Central memory CD8-positive, alpha-beta T cell (primary cell): ENCODE data around the gene KMT5B.
A peak's percentile ranks its signal among the peaks of the same experiment; 100 is the strongest.

Source experiments
- ATAC-seq: fragments of 150-1000 bp; cut with Tn5 transposase; replicated peaks from 2 replicates; pipeline ENCODE4 v1.10.0; 2022; ENCODE audit warnings: mild to moderate bottlenecking, moderate FRiP score, moderate number of reproducible peaks; ENCODE audit not compliant: poor library complexity, severe bottlenecking; ENCODE audit errors: extremely low read depth
- DNase-seq, 2 donors: peaks; one replicate each; pipeline ENCODE4 v3.0.0; 2021; ENCODE audit warnings: low spot score in 2 of 2
- H3K27ac Mint-ChIP-seq: one replicate; pipeline ENCODE4 v1.8.0; 2022; ENCODE audit warnings: low read depth, mild to moderate bottlenecking, moderate library complexity, mixed read lengths
- H3K27me3 Mint-ChIP-seq: one replicate; pipeline ENCODE4 v1.8.0; 2022; ENCODE audit warnings: mixed read lengths
- H3K36me3 Mint-ChIP-seq: one replicate; pipeline ENCODE4 v1.8.0; 2022; ENCODE audit warnings: mild to moderate bottlenecking, moderate library complexity, mixed read lengths; ENCODE audit not compliant: insufficient read depth
- H3K4me1 Mint-ChIP-seq: one replicate; pipeline ENCODE4 v1.8.0; 2022; ENCODE audit warnings: mixed read lengths
- H3K4me3 Mint-ChIP-seq: one replicate; pipeline ENCODE4 v1.8.0; 2022; ENCODE audit warnings: mild to moderate bottlenecking, moderate library complexity, mixed read lengths
- H3K9me3 Mint-ChIP-seq: one replicate; pipeline ENCODE4 v1.8.0; 2022; ENCODE audit warnings: mixed read lengths

Gene KMT5B

DNA sequence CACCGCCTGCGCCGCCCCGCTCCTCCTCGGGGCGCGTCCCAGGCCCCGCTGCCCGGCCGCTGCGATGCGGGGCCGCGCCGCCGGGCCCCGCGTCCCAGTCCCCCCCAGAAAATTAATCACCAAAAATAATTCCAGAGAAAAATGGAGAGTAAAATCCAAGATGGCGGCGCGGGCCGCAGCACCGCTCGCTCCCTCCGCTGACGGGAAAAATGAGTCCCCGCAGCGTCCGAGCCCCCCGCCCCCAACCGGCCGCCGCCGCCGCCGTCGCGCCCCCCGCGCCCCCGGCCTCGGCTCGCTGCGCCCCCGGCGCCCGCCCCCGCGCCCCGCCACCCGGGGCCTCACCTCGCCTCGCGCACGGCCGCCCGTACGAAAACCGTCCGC is at the start of gene KMT5B:
KMT5B (minus strand) TSS at position 162 of the 381 bp plus-strand sequence. CDS start 23,220 bp downstream, outside the sequence.
- DNase-seq (no peak), ATAC-seq (no peak)
- Mint-ChIP-seq H3K36me3 (peaks cover 31% of the 10 kb centered on the region), H3K27ac (peak within 1 kb of the TSS; percentile 86), H3K9me3 (no peaks in the 10 kb centered on the region), H3K4me1 (peaks cover 52% of the 10 kb centered on the region), H3K4me3 (peak within 1 kb of the TSS; percentile 85), H3K27me3 (peaks cover 13% of the 10 kb centered on the region)

DNA sequence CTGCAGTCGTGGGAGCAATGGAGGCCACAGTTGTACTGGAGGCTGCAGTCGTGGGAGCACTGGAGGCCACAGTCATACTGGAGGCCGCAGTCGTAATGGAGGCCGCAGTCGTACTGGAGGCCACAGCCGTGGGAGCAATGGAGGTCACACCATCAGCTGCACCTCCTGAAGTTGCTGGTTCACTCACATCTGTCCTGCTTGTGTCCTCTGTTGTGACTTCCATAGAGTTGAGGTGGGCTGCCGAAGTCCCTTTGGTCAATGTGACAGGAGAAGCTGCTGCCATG is 49.4 kb upstream of the KMT5B start:
- Mint-ChIP-seq H3K27me3 (no peaks in the 10 kb centered on the region), H3K9me3 (no peaks in the 10 kb centered on the region), H3K27ac (no peak overlapping the region), H3K4me1 (peaks cover 3% of the 10 kb centered on the region), H3K36me3 (peaks cover 15% of the 10 kb centered on the region), H3K4me3 (no peak overlapping the region)
- DNase-seq (no peak), ATAC-seq (no peak)

DNA sequence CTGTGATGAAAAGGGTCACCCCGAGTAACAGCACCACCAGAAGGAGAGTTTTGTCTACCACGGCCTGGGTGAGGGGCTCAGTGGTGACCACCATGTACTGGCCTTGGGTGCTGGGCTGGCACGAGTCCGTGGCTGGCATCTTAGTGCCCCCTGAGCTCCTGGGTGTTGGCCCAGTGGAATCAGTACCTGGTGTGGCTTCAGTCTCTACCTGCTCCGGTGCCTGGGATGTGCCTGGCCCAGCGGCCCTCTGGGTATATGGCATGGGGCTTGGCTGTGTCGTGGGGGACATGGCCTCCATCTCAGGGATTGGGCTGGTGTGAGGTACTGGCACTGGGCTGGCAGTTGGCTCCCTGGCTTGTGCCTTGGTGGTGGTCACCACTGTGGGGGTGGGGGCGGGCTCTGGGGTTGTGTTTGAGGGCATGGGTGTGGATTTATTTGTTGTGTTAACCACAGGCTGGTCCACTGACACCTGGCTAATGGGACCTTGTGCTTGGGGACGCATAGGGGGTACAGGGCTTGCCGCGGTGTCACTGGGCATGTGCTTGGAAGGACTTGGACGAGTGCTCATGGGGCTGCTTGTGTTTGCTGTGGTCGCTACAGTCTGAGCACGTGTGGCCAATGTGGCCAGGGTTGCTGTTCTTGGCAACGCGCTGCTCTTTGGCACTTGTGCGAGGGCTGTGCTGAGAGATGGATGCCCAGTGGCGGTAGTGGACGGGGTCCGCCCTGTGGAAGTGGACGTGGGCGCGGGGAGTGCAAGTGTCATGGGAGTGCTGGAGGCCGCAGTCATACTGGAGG is 48.9 kb upstream of the KMT5B start:
- peaks cover 15% of the 10 kb centered on the region for H3K36me3 Mint-ChIP-seq
- H3K9me3 Mint-ChIP-seq, result no peaks in the 10 kb centered on the region

DNA sequence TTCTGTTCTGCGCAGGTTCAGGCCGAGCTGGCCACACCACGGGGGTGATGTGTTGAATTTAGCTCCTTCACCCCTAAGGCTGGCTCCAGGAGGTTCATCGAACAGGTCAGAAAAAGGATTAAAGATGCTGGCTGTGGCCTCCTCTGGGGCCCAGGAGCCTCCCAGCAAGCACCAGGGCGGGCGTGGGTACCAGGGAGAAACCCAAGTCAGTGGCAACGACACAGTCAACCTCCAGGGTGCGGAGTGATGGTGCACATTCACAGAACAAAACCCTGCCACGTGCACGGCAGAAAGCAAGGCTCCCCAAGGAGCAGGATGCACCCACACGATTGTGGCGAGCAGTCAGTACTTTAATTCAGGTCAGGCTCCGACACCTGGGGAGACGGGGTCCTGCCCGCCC is 47.9 kb upstream of the KMT5B start:
- no peak overlapping the region for H3K27ac Mint-ChIP-seq
- DNase-seq (no peak), ATAC-seq (no peak)
- H3K36me3 Mint-ChIP-seq, result peaks cover 13% of the 10 kb centered on the region
- no peaks in the 10 kb centered on the region for H3K9me3 Mint-ChIP-seq
- no peak overlapping the region for H3K4me3 Mint-ChIP-seq
- no peaks in the 10 kb centered on the region for H3K27me3 Mint-ChIP-seq
- peaks cover 5% of the 10 kb centered on the region for H3K4me1 Mint-ChIP-seq

More for the DNA sequence above, 48.9 kb upstream of the KMT5B start:
- no peak overlapping the region for H3K27ac Mint-ChIP-seq
- peaks cover 5% of the 10 kb centered on the region for H3K4me1 Mint-ChIP-seq
- H3K27me3 Mint-ChIP-seq, result no peaks in the 10 kb centered on the region
- H3K4me3 Mint-ChIP-seq, result no peak overlapping the region
- no peak for ATAC-seq
- no peak for DNase-seq

DNA sequence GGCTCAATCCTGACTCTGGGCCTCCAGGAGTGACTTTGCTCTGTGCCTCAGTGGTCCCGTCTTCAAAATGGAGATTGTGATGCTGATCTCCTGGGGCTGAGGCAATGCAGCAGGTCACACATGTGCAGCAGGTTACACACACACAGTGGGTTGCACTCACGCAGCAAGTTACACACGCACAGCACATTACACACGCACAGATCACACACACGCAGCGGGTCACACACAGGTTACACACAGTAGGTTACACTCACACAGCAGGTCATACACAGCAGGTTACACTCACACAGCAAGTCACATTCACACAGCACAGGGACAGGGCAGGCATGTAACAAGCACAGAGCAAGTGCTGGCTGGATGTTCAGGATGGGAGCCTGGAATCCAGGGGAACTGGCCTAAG is 47.4 kb upstream of the KMT5B start:
- Mint-ChIP-seq H3K9me3 (no peaks in the 10 kb centered on the region), H3K27me3 (no peaks in the 10 kb centered on the region), H3K4me3 (no peak overlapping the region), H3K36me3 (peaks cover 13% of the 10 kb centered on the region), H3K4me1 (peaks cover 5% of the 10 kb centered on the region), H3K27ac (no peak overlapping the region)
- DNase-seq (no peak), ATAC-seq (no peak)

DNA sequence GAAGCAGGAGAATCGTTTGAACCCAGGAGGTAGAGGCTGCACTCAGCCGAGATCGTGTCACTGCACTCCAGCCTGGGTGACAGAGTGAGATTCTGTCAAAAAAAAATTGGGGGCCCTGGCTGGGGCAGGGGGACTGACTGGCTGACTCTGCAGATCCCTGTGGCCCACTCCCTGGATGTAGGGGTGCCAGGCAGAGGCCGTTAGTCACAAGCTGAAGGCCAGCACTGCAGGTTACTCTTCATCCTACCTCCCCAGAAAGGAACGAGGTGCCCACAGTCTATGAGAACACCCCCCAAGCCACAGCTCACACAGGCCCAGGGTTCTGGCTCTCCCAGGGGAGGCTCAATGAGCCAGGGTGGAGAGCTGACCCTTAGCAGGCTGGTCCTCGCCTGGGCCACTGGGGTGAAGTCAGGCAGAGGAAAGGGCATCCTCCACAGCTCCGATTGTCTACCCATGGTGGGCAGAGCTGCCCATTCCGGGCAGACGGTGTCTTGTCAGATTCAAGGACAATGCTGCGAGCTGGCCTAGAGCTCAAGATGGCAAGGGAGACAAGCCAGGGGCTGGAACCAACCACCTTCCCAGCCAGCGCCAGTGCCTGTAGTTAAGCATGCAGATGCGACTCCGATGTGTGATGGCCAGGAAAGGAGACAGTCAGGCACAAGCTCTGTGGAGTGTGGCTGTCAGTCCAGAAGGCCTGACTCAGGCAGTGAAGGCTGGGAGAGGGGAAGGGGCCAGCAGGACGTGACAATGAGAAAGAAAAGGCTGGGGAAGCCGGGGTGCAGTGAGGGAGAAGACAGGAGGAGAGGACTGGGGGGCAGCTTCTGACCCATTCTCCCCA is 46.2 kb upstream of the KMT5B start:
- Mint-ChIP-seq H3K9me3 (no peaks in the 10 kb centered on the region), H3K4me3 (no peak overlapping the region), H3K36me3 (peaks cover 13% of the 10 kb centered on the region), H3K27ac (no peak overlapping the region), H3K27me3 (no peaks in the 10 kb centered on the region), H3K4me1 (peaks cover 5% of the 10 kb centered on the region)
- ATAC-seq (no peak), DNase-seq (no peak)

DNA sequence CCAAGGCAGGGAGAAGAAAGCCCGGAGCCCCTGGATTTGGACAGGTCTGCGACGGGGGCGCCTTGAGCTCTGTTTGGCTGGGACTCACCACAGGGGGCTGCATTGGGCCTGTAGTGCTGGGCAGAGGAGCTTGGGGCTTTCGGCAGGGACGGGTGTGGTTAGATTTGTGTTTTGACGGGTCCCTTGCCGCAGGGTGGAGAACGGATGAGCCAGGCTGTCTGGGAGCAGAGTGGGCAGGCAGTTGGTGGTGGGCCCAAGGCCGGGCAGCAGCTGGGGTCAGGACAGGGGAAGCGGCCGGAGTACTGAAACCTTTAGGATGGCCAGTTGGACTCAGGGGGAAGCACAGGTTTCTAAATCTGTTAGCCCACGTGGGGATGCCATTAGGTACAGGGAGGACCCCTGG is 45.3 kb upstream of the KMT5B start:
- ATAC-seq, result no peak
- H3K27me3 Mint-ChIP-seq, result no peaks in the 10 kb centered on the region
- no peaks in the 10 kb centered on the region for H3K9me3 Mint-ChIP-seq
- DNase-seq, result no peak
- no peak overlapping the region for H3K4me3 Mint-ChIP-seq
- peaks cover 9% of the 10 kb centered on the region for H3K36me3 Mint-ChIP-seq
- peaks cover 5% of the 10 kb centered on the region for H3K4me1 Mint-ChIP-seq
- H3K27ac Mint-ChIP-seq, result no peak overlapping the region

DNA sequence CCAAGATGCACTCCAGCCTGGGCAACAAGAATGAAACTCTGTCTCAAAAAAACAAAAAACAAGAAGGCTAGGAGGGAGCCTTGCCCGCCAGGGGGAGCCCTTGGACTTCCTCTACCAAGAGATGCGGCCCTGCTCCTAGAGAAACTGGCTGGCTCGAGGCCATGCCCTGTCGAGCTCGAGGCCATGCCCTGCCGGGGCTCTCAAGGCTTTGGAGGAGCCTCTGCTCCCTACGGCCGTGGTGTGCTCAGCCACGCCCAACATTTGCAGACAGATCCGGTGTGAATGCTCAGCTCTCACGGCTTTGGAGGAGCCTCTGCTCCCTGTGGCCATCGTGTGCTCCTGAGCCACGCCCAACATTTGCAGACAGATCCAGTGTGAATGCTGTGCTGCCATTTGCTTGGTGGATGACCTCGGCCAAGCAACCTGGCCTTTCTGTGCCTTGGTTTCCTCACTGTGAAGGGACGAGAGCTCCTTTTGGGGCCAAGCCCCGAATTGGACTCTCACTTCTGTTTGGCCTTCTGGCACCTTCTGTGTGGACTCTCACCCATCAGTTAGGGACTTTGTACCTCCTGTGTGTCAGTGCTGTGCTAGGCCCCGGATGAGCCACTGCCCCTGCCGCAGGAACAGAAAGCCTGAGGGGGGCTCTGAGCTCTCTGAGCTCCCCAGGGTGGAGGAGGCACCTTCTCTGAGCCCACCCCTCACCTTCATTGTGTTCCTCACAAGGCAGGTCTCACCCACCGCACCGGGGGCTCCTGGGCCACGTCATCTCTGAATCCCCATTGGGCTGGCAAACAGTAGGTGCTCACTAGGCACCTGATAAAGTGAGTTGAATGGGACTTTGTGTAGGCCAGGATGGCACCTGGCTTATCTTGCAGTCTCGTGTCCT is 44.6 kb upstream of the KMT5B start:
- peak; percentile 87 to 97 for DNase-seq
- Mint-ChIP-seq H3K27me3 (no peaks in the 10 kb centered on the region), H3K27ac (no peak overlapping the region), H3K4me3 (no peak overlapping the region), H3K36me3 (peaks cover 5% of the 10 kb centered on the region), H3K9me3 (no peaks in the 10 kb centered on the region), H3K4me1 (peaks cover 5% of the 10 kb centered on the region)
- peak; percentile 79 for ATAC-seq

DNA sequence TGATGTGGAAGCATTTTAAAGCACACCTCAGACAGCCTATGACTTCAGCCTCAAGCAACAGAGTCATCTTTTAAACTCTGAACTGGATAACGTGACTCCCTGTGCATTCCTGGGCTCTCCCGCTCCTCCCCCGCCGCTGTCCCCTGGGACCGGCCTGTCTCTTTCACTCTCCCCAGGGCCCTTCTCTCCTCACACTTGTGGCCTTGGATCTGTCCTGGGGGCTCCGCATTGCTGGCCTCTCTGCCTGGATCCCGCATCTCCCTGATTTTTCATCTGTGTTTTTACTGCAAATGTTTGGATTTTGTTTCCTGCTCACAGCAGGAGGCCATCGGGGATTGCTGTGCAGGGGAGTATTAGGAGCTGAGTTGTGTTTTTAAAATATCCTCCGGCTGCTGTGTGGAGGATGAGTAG is 43.2 kb upstream of the KMT5B start:
- H3K36me3 Mint-ChIP-seq, result peaks cover 2% of the 10 kb centered on the region
- DNase-seq (no peak), ATAC-seq (no peak)
- peaks cover 5% of the 10 kb centered on the region for H3K4me1 Mint-ChIP-seq
- no peaks in the 10 kb centered on the region for H3K27me3 Mint-ChIP-seq
- H3K4me3 Mint-ChIP-seq, result no peak overlapping the region
- H3K9me3 Mint-ChIP-seq, result no peaks in the 10 kb centered on the region
- no peak overlapping the region for H3K27ac Mint-ChIP-seq

DNA sequence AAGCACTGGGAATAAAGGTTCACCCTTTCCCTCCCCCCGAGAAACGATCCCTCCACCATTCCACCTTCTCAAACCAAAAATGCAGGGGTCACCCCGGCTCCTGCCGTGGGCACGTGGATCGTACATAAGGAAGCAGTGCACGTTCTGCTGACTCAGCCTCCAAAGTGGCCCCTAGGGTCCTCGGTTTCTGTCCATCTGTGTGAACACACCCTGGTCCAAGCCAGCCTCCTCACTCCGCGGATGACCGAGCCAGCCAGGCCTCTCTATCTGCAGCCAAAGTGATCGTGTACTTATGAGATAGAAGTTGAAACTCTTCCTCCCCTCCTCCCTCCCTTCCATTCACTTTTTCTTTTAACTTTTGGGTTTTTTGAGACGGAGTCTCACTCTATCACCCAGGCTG is 42.4 kb upstream of the KMT5B start:
- Mint-ChIP-seq H3K4me3 (no peak overlapping the region), H3K27me3 (no peaks in the 10 kb centered on the region), H3K27ac (no peak overlapping the region), H3K36me3 (peaks cover 2% of the 10 kb centered on the region), H3K9me3 (no peaks in the 10 kb centered on the region), H3K4me1 (peaks cover 5% of the 10 kb centered on the region)
- ATAC-seq (no peak), DNase-seq (no peak)

DNA sequence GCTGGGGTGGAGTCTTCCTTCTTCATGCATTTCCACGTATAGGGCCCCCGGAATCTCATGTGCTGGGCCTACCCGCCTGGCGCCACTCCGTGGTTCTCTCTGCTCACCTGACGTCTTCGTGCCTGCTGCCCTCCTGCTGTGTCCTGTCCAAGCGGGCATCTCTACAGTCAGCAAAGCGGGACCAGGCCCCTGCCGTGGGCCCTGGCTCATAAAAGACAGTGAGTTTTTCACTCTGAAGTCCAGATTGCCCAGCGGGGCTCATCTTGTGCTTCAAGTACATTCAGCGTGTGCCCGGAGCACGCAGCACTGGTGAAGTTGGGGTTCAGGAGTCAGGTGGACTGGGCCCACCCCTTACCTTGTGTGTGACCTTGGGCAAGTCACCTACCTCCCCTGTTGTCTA is 41.3 kb upstream of the KMT5B start:
- ATAC-seq, result no peak

DNA sequence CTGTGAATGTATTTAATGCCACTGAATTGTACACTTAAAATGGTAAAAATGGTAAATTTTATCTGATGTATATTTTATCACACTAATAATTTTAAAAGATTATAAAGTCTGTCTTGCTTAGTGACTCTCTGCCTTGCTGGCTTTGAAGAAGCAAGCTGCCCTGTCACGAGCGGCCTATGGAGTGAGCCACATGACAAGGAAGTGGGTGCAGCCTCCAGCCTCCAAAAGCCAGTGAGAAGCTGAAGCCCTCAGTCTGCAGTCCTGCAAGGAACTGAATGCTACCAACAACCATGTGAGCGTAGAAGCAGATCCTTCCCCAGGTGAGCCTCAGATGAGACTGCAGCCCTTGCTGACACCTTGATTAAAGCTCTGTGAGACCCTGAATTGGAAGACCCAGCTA is 38.7 kb upstream of the KMT5B start:
- DNase-seq (no peak), ATAC-seq (no peak)
- Mint-ChIP-seq H3K9me3 (no peaks in the 10 kb centered on the region), H3K4me1 (no peaks in the 10 kb centered on the region), H3K27ac (no peak overlapping the region), H3K27me3 (no peaks in the 10 kb centered on the region), H3K36me3 (no peaks in the 10 kb centered on the region), H3K4me3 (no peak overlapping the region)

More for the DNA sequence above, 41.3 kb upstream of the KMT5B start:
- H3K27ac Mint-ChIP-seq, result no peak overlapping the region
- no peaks in the 10 kb centered on the region for H3K9me3 Mint-ChIP-seq
- no peak overlapping the region for H3K4me3 Mint-ChIP-seq
- H3K36me3 Mint-ChIP-seq, result peaks cover 2% of the 10 kb centered on the region
- DNase-seq, result no peak
- H3K27me3 Mint-ChIP-seq, result no peaks in the 10 kb centered on the region
- peaks cover 5% of the 10 kb centered on the region for H3K4me1 Mint-ChIP-seq
